Stimulated activated CD8-positive, alpha-beta memory T cell treated with anti-CD3 and anti-CD28 coated beads, Interleukin-15, amount 100 ng/mL, for 1 hour (primary cell): ENCODE measurements around the gene C1orf21.

ENCODE experiments used
- DNase-seq: peaks from one replicate; pipeline ENCODE4 v3.0.0-alpha.2; 2020; ENCODE audit warnings: low read depth

The C1orf21 gene

DNA sequence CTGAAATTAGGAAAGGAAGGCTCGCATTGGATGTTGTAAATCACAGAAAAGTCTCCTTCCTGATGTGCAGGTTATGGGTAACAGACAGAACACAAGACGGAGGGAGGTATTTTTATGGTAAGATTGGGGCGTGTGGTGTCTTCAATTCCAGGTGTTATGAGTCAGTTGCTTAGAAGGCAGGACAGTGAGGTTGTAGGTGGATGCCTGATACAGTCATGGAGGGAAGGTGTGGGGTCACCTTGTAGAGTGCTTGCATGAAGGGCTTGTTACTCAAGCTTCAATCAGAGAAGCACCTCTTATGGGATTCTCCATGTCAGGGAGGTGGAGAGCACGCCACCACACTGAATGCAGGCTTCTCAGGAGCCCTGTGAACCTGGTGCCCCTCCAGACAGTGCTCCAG is 63.1 kb downstream of the C1orf21 start:
- no peak for DNase-seq

- no peak for DNase-seq
These were observed 69.0 kb downstream of the C1orf21 start for GRCh38 chr1:184455786-184456185.

GRCh38 chr1:184456189-184456588 is 69.4 kb downstream of the C1orf21 start:
- DNase-seq = no peak

DNA sequence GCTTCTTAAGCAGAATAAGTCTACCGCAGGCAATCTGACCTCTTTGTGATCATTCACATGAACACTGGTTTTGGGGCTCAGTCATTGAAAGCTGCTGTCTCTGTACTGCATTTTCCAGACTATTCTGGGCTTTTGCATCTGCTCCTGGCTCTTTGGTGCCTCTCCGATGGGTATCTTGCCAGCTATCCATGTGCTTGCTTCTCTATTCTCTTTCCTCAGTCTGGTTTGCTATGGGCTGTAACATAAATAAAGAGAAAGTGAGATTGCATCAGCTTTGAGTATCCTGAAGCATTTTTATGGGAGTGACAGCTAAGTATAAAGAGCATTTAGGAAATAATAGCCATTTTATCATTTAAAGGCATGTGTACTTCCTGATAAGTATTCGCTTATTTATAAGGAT is 70.7 kb downstream of the C1orf21 start:
- DNase-seq = no peak

GRCh38 chr1:184461321-184461720 is 74.5 kb downstream of the C1orf21 start:
- DNase-seq = no peak

GRCh38 chr1:184462155-184462554 is 75.3 kb downstream of the C1orf21 start:
- DNase-seq = no peak

DNA sequence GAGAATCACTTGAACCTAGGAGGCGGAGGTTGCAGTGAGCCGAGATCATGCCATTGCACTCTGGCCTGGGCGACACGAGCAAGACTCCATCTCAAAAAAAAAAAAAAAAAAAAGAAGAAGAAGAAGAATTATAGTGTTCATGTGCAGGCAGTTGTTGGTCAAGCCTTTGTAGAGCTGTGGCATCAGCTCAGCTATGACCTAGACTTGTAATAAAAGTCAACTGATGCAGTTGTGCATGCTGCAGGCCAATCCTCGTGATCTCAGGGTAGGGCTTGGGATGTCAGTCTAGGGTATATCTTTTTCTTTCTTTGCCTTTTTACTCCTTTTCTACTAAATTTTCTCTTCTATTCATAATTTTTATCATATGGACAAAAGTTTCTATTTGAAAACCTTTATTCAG is 76.2 kb downstream of the C1orf21 start:
- DNase-seq = no peak

DNA sequence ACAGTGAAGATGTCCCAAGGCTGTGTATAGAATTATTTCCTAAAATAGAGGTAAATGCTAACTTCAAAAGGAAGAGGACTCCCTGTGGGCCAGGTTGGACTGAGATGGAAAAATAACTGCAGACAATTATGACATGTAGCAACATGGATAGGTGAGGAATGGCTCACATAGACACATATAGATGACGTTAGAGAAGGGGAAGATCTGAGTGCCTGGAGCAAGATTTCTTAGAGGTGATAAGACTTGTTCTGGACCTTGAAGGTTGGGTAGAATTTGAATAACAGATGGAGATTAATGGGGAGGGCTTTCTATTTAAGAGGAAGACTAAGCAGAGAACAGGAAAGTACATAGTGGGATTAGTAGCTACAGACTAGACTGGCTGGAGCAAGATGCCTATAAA is 76.9 kb downstream of the C1orf21 start:
- DNase-seq = no peak

DNA sequence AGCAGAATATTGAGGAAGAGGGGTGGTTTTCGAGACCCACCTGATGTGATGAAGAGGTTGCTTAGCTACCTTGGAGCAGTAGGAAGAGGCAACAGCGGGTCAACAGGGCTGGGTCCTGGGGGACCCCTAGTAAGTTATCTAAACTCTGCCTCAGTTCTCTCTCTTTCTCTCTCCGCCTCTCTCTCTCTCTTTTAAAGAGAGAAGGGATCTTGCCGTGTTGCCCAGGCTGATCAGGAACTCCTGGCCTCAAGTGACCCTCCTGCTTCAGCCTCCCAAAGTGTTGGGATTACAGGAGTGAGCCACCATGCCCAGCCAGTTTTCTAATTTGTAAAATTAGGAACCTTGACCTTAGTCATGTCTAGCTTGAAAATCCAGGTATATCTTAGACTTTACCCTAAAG is 77.9 kb downstream of the C1orf21 start:
- no peak for DNase-seq

- no peak for DNase-seq
These were observed 78.8 kb downstream of the C1orf21 start for GRCh38 chr1:184465489-184466146.

- no peak for DNase-seq
These were observed 80.5 kb downstream of the C1orf21 start for GRCh38 chr1:184467295-184467694.

DNA sequence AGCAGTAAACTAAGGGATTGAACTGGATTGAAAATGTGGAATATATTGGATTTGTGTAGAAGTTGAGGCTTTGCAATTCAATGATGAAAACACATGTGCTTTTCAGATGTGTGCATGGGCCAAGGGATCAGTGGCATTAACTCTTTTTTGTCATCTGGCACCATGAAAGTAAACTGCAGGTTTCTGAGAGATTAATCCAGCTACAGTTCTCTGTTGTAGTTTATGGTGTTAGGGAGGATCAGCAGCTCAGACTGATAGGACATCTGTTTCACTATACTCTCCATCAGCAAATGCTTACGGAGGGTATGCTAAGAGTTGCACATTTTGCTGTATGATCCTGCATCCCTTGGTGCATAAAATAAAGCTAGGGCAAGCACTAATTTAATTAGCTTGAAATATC is 82.6 kb downstream of the C1orf21 start:
- DNase-seq = no peak

- DNase-seq = no peak
These were observed 84.9 kb downstream of the C1orf21 start for GRCh38 chr1:184471686-184472085.

DNA sequence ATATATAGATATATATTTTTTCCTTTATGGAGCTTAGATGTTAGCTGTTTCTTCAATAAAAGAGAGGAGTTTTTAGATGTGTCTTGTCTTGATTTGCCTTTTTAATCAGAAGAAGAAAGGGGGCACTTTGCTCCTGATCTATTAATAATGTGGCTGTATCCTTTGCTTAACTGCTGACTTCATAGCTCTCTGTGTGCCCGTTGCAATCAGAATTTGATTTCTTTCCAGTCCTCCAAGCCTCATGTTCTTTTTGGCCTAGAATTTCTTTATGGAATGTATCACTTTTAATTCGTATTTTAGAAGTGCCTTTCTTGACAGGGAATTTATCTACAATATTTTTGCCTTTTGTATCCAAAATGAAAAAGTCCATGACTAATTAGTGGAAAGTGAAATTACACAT is 85.3 kb downstream of the C1orf21 start:
- no peak for DNase-seq

DNA sequence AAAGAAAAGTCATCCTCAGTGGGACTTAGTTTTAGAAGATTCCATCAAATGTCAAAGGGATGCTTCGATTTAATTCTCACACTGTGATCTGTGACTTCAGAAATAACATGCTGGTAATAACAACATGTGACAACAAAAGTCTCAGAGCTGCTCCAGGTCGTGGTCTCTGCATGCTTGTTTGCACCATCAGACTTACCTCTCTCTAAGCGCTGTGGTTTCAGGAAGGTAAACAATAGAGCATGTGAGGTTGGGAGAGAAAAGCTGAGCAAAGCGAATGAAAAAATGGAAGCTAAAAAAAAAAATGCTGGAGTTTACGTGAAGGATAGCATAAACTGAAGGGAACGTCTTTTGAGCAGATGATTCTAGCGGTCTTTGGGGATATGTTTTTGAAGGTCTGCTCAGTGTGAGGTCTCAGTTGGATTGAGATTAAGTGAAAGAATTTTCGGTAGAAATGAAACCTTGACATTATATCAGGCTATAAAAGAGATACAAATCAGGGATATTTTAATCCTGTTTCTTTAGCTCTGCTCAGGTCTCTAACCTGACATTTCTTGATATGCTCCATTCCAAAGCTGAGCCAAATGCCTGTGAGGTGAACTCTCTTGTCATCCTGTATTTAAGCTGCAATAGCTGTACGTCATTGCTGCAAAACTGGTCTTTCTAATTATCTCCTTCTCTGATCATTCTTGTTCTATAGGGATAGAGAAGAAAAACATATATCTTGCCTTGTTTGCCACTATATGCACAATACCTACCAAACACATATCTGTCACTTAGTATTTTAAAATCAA is 86.5 kb downstream of the C1orf21 start:
- no peak for DNase-seq

GRCh38 chr1:184476187-184476586 is 89.4 kb downstream of the C1orf21 start:
- no peak for DNase-seq

DNA sequence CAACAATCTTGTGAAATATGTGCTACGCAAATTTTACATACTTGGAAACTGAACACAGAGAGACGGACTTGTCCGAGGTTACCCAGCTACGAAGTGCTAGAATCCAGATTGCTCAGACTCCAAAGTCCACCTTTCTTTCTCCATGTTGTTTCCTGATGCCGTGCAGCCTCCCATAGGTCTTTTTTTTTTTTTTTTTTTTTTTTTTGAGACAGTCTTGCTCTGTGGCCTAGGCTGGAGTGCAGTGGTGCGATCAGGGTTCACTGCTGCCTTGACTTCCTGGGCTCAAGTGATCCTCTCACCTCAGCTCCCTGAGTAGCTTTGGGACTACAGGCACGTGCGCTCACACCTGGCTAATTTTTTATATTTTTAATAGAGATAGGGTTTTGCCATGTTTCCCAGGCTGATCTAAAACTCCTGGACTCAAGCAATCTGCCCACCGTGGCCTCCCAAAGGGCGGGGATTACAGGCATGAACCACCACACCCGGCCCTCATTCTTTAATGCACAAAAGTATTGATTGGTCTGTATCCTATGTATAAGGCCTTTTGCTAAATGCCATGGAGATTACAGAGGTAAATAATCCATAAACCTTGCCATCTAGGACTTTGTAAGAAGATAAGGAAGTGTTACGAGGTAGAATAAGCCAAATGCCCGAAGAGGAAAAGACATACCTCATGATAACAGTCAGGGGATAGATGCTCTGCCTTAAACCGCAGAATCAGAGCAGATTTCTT is 92.8 kb downstream of the C1orf21 start:
- no peak for DNase-seq

GRCh38 chr1:184480736-184481135 is 93.9 kb downstream of the C1orf21 start:
- no peak for DNase-seq

DNA sequence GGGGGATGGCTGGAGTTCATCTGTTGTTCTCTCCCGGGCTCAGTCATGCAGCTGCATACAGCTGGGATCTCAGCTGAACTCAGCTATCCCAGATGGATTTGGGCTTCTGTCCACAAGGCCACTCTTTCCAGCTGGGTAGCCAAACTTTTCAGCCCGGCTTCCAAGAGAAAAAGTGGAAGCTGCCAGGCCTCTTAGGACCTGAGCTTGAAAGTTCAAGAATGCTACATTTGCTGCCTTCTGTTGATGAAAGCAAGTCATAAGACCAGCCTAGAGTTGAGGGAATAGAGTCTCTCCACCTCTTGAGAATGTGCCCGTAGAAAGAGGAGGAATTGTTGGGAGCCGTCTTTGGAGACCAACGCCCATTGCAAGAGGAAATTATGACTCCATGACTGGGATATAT is 95.3 kb downstream of the C1orf21 start:
- no peak for DNase-seq

- DNase-seq = no peak
These were observed 96.4 kb downstream of the C1orf21 start for GRCh38 chr1:184483101-184483683.

- no peak for DNase-seq
These were observed 99.2 kb downstream of the C1orf21 start for GRCh38 chr1:184485751-184486723.
